ENCODE results near the gene TOM1. TPM values are rescaled to one million over a fixed set of nuclear protein-coding genes. Genes with fewer than 3 reads are reported as not detected.

Gene TOM1
- total and polyA plus RNA-seq, 2 donors (not counting 1 experiment from before 2014, with no cell fraction given): 25.3 to 53.2 TPM

GRCh38 chr22:35384527-35384926, 84.8 kb downstream of the TOM1 start:
- H3K27me3 Mint-ChIP-seq: no peaks in the 10 kb centered on the region
- peaks cover 28% of the 10 kb centered on the region for H3K4me1 Mint-ChIP-seq
- no peak overlapping the region for H3K4me3 ChIP-seq (ENCODE audit: control extremely low read depth in 1 of 5, extremely low read depth in 1 of 5, insufficient read depth in 1 of 5, low read depth in 2 of 5, low read length in 4 of 5)
- TF ChIP-seq CTCF (IDR thresholded peaks at IDR 0.05): no peak
- TF ChIP-seq EZH2 (IDR thresholded peaks at IDR 0.05; ENCODE audit: borderline replicate concordance, insufficient read depth, low read depth, low read length, poor library complexity, severe bottlenecking): no peak
- no peaks in the 10 kb centered on the region for H3K79me2 ChIP-seq (ENCODE audit: control insufficient read depth, insufficient read depth, low read length)
- ChIA-PET POLR2A (interaction anchor here (0.6 to 1.3 kb wide), 2 partner anchors 8 to 13 kb away, joined by 3 to 4 read pairs; no protein-coding TSS in a partner anchor), CTCF (interaction anchor here (0.7 kb wide), 1 partner anchor 13 kb away, joined by 3 read pairs; no protein-coding TSS in a partner anchor)
- H3K27ac Mint-ChIP-seq: no peak overlapping the region
- H2AFZ ChIP-seq (ENCODE audit: insufficient read depth, low read depth, low read length, poor library complexity, severe bottlenecking): no peak overlapping the region
- H3K4me1 ChIP-seq (ENCODE audit: control insufficient read depth in 2 of 2, insufficient read depth in 2 of 2, low read length in 2 of 2): peaks cover 14 to 22% of the 10 kb centered on the region in 2 donors
- peaks cover 0 to 6% of the 10 kb centered on the region in 2 experiments for H3K36me3 ChIP-seq (replicated peaks in 1 of 2; ENCODE audit: control extremely low read depth in 1 of 2, control insufficient read depth in 1 of 2, extremely low read depth in 1 of 2, insufficient read depth in 2 of 2, low read length in 1 of 2)
- no peak overlapping the region for H3K27ac ChIP-seq (ENCODE audit: low read length in 2 of 2)
- no peaks in the 10 kb centered on the region for H3K9me3 ChIP-seq (ENCODE audit: control extremely low read depth in 1 of 3, control insufficient read depth in 2 of 3, insufficient read depth in 1 of 3, low read length in 2 of 3)
- no peak overlapping the region for H3K4me2 ChIP-seq (replicated peaks; ENCODE audit: low read depth, low read length, poor library complexity, severe bottlenecking)
- DNase-seq (no peak), ATAC-seq (ENCODE audit: low read depth) (no peak)
- intact Hi-C loops (cut with micrococcal nuclease): no loop called here
- no peak overlapping the region for H3K4me3 Mint-ChIP-seq
- peaks cover 0 to 13% (median 2%) of the 10 kb centered on the region in 4 experiments for H3K27me3 ChIP-seq (replicated peaks in 1 of 4; ENCODE audit: control extremely low read depth in 1 of 4, control insufficient read depth in 3 of 4, insufficient read depth in 4 of 4, low read length in 3 of 4)
- H3K9ac ChIP-seq (ENCODE audit: low read length): no peak overlapping the region
- no peaks in the 10 kb centered on the region for H4K20me1 ChIP-seq (ENCODE audit: control insufficient read depth, insufficient read depth, low read length, poor library complexity, severe bottlenecking)
- no peaks in the 10 kb centered on the region for H3K9me3 Mint-ChIP-seq (ENCODE audit: insufficient read depth)
- WGBS (ENCODE audit: insufficient coverage): 88% methylated on average over 2 of the region's 4 CpGs

DNA sequence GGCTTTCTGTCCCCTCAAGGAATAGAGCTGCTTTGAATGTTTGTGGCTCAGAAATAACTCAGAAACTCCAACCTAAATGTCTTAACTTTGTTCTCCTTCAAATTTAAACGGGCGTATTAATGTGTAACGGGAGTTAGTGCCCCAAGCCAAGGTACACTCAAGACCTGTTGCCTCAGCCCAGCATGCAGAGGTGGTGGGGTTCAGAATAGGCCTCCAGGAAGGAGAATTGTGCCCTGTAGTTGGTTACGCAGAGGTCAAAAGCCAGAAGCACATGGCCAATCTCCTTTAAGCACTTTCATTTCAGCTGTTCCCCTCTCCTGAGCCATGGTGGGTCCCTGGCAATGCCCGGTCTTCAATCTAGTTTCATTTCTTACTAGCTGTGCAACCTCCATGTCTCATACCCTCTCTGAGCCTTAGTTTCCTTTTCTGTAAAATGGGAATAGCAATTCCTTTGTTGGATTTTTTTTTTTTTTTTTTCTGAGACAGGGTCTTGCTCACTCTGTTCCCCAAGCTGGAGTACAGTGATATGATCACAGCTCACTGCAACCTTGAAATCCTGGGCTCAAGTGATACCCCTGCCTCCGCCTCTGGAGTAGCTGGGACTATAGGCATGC, 85.4 kb downstream of the TOM1 start:
- H3K4me1 ChIP-seq (ENCODE audit: control insufficient read depth in 2 of 2, insufficient read depth in 2 of 2, low read length in 2 of 2): peaks cover 14 to 22% of the 10 kb centered on the region in 2 donors
- ChIA-PET CTCF (interaction anchor here (0.7 to 2.2 kb wide), 3 partner anchors 12 to 34 kb away, joined by 3 to 6 read pairs (median 3); no protein-coding TSS in a partner anchor), POLR2A (interaction anchor here (0.7 to 1.3 kb wide), 2 partner anchors 9 to 13 kb away, joined by 3 to 4 read pairs; no protein-coding TSS in a partner anchor)
- H3K4me2 ChIP-seq (replicated peaks; ENCODE audit: low read depth, low read length, poor library complexity, severe bottlenecking): no peak overlapping the region
- H3K4me3 Mint-ChIP-seq: no peak overlapping the region
- H3K27me3 ChIP-seq (replicated peaks in 1 of 4; ENCODE audit: control extremely low read depth in 1 of 4, control insufficient read depth in 3 of 4, insufficient read depth in 4 of 4, low read length in 3 of 4): peaks cover 0 to 13% (median 2%) of the 10 kb centered on the region in 4 experiments
- no peak overlapping the region for H3K9ac ChIP-seq (ENCODE audit: low read length)
- H3K79me2 ChIP-seq (ENCODE audit: control insufficient read depth, insufficient read depth, low read length): no peaks in the 10 kb centered on the region
- no peak overlapping the region for H2AFZ ChIP-seq (ENCODE audit: insufficient read depth, low read depth, low read length, poor library complexity, severe bottlenecking)
- H4K20me1 ChIP-seq (ENCODE audit: control insufficient read depth, insufficient read depth, low read length, poor library complexity, severe bottlenecking): no peaks in the 10 kb centered on the region
- intact Hi-C loops (cut with micrococcal nuclease): no loop called here
- H3K27me3 Mint-ChIP-seq: no peaks in the 10 kb centered on the region
- H3K9me3 Mint-ChIP-seq (ENCODE audit: insufficient read depth): no peaks in the 10 kb centered on the region
- H3K36me3 ChIP-seq (replicated peaks in 1 of 2; ENCODE audit: control extremely low read depth in 1 of 2, control insufficient read depth in 1 of 2, extremely low read depth in 1 of 2, insufficient read depth in 2 of 2, low read length in 1 of 2): peaks cover 0 to 9% of the 10 kb centered on the region in 2 experiments
- peaks cover 25% of the 10 kb centered on the region for H3K4me1 Mint-ChIP-seq
- H3K9me3 ChIP-seq (ENCODE audit: control extremely low read depth in 1 of 3, control insufficient read depth in 2 of 3, insufficient read depth in 1 of 3, low read length in 2 of 3): no peaks in the 10 kb centered on the region
- no peak overlapping the region for H3K27ac ChIP-seq (ENCODE audit: low read length in 2 of 2)
- no peak for DNase-seq
- no CpG with 5 or more reads among the region's 6 CpGs for WGBS (ENCODE audit: insufficient coverage)
- TF ChIP-seq EZH2 (IDR thresholded peaks at IDR 0.05; ENCODE audit: borderline replicate concordance, insufficient read depth, low read depth, low read length, poor library complexity, severe bottlenecking) (no peak), CTCF (IDR thresholded peaks at IDR 0.05) (no peak)
- no peak overlapping the region for H3K27ac Mint-ChIP-seq
- ATAC-seq (ENCODE audit: low read depth): no peak
- H3K4me3 ChIP-seq (ENCODE audit: control extremely low read depth in 1 of 5, extremely low read depth in 1 of 5, insufficient read depth in 1 of 5, low read depth in 2 of 5, low read length in 4 of 5): no peak overlapping the region

All from B cell (primary cell).